SK-N-SH (cell line): Measurements from ENCODE around the gene UNC13D. TPM values are rescaled to one million over a fixed set of nuclear protein-coding genes. Genes with fewer than 3 reads are reported as not detected.

ENCODE experiments used
- CTCF ChIA-PET: fragments of 300-600, 350-600 bp; formaldehyde crosslinking; extraction: SDS; loops from one replicate; lab custom pipeline; 2021; lab: Yijun Ruan, JAX
- POLR2A ChIA-PET: fragments of 350-600 bp; sonication (Branson Sonifier 250); formaldehyde crosslinking; extraction: SDS; loops from one replicate; lab custom pipeline; 2020; ENCODE audit warnings: antibody characterized with exemption, inconsistent platforms; lab: Yijun Ruan, JAX
- DNase-seq: peaks from one replicate; pipeline ENCODE4 v3.0.0; 2012
- H2AFZ ChIP-seq: fragments of 200-600 bp; sonication (generic); 2 replicates; pipeline ENCODE4 v1.8.1; 2016; ENCODE audit warnings: antibody characterized with exemption, mild to moderate bottlenecking, low read depth
- H3F3A ChIP-seq: fragments of 200-600 bp; sonication (generic); replicated peaks from 2 replicates; pipeline ENCODE3; 2016; ENCODE audit warnings: antibody characterized with exemption, mild to moderate bottlenecking; ENCODE audit not compliant: insufficient read depth
- H3K27ac ChIP-seq, 2 experiments: fragments of 200-500 bp in 1 of 2; fragments of 200-600 bp in 1 of 2; sonication (Bioruptor generic) in 1 of 2; sonication (generic), shearing (Covaris generic) in 1 of 2; 2 replicates each; pipeline versions ENCODE4 v1.5.1 to v1.6.1; 2014 to 2016; ENCODE audit warnings: low read depth in 2 of 2, inconsistent platforms in 1 of 2, low read length in 1 of 2, mild to moderate bottlenecking in 1 of 2, mixed read lengths in 1 of 2
- H3K27me3 ChIP-seq: fragments of 200-600 bp; sonication (generic), shearing (Covaris generic); 2 replicates; pipeline ENCODE4 v1.6.1; 2016; ENCODE audit warnings: mixed run types; ENCODE audit not compliant: insufficient read depth
- H3K36me3 ChIP-seq, 2 experiments: fragments of 200-500 bp in 1 of 2; fragments of 200-600 bp in 1 of 2; sonication (Bioruptor generic) in 1 of 2; sonication (generic) in 1 of 2; replicated peaks in 1 of 2; 2 replicates each; pipeline versions ENCODE3 to v1.5.1; 2014 to 2016; ENCODE audit warnings: low read length in 1 of 2, mild to moderate bottlenecking in 1 of 2; ENCODE audit not compliant: insufficient read depth in 2 of 2, control insufficient read depth in 1 of 2
- H3K4me1 ChIP-seq, 2 experiments: fragments of 200-500 bp in 1 of 2; fragments of 200-600 bp in 1 of 2; sonication (Bioruptor generic) in 1 of 2; sonication (generic), shearing (Covaris generic) in 1 of 2; 2 replicates each; pipeline versions ENCODE4 v1.5.1 to v1.6.1; 2014 to 2016; ENCODE audit warnings: low read depth in 1 of 2, low read length in 1 of 2, mixed run types in 1 of 2; ENCODE audit not compliant: insufficient read depth in 2 of 2, control insufficient read depth in 1 of 2
- H3K4me2 ChIP-seq: fragments of 200-600 bp; sonication (generic), shearing (Covaris generic); 2 replicates; pipeline ENCODE4 v1.6.1; 2017; ENCODE audit warnings: mixed run types
- H3K4me3 ChIP-seq, 2 experiments: fragments of 200-500 bp in 1 of 2; fragments of 200-600 bp in 1 of 2; sonication (Bioruptor generic) in 1 of 2; sonication (generic), shearing (Covaris generic) in 1 of 2; 2 replicates each; pipeline versions ENCODE4 v1.5.1 to v1.8.1; 2014 to 2016; ENCODE audit warnings: low read depth in 2 of 2, inconsistent platforms in 1 of 2, low read length in 1 of 2, mild to moderate bottlenecking in 1 of 2, mixed read lengths in 1 of 2, moderate library complexity in 1 of 2
- H3K79me2 ChIP-seq: fragments of 200-600 bp; sonication (generic); 2 replicates; pipeline ENCODE4 v1.8.1; 2017; ENCODE audit warnings: mild to moderate bottlenecking; ENCODE audit not compliant: insufficient read depth
- H3K9ac ChIP-seq: fragments of 200-600 bp; sonication (generic); 2 replicates; pipeline ENCODE4 v1.6.1; 2017; ENCODE audit warnings: mixed run types
- H3K9me2 ChIP-seq: fragments of 200-600 bp; sonication (generic); 2 replicates; pipeline ENCODE4 v1.6.1; 2017; ENCODE audit warnings: mixed run types
- H3K9me3 ChIP-seq: fragments of 200-600 bp; sonication (generic); 2 replicates; pipeline ENCODE4 v1.6.1; 2017; ENCODE audit warnings: mixed run types, mild to moderate bottlenecking, moderate library complexity
- H4K20me1 ChIP-seq: fragments of 200-600 bp; sonication (generic); 2 replicates; pipeline ENCODE4 v1.6.1; 2017; ENCODE audit warnings: mild to moderate bottlenecking, mixed run types; ENCODE audit not compliant: insufficient read depth
- FOXM1 ChIP-seq: IDR thresholded peaks from 2 replicates; pipeline ENCODE4 v1.4.0; 2012; ENCODE audit warnings: low read depth, mild to moderate bottlenecking
- GABPA ChIP-seq: IDR thresholded peaks from 2 replicates; pipeline ENCODE4 v1.4.0; 2012; ENCODE audit warnings: low read depth, mild to moderate bottlenecking
- GATA2 ChIP-seq: sonication (generic); formaldehyde crosslinking; IDR thresholded peaks from 2 replicates; pipeline ENCODE4 v1.5.0; 2020; ENCODE audit warnings: mild to moderate bottlenecking, missing genetic modification reagents
- IRF3 ChIP-seq: fragments of 150-350 bp; IDR thresholded peaks from 2 replicates; pipeline ENCODE4 v1.6.1; 2016; ENCODE audit warnings: mild to moderate bottlenecking, low read depth, low read length
- JUND ChIP-seq: IDR thresholded peaks from 2 replicates; pipeline ENCODE4 v1.4.0; 2012
- MAX ChIP-seq: IDR thresholded peaks from 2 replicates; pipeline ENCODE4 v1.4.0; 2012; ENCODE audit warnings: low read depth
- NRF1 ChIP-seq: IDR thresholded peaks from 2 replicates; pipeline ENCODE4 v1.6.1; 2012; ENCODE audit warnings: low read depth, mild to moderate bottlenecking, low read length
- POLR2AphosphoS5 ChIP-seq: IDR thresholded peaks from 2 replicates; pipeline ENCODE4 v1.6.1; 2012; ENCODE audit warnings: low read depth, low read length
- RAD21 ChIP-seq: IDR thresholded peaks from 2 replicates; pipeline ENCODE4 v1.6.1; 2012; ENCODE audit warnings: mild to moderate bottlenecking, low read length
- SIN3A ChIP-seq: IDR thresholded peaks from 2 replicates; pipeline ENCODE4 v1.6.1; 2012; ENCODE audit warnings: low read depth, mild to moderate bottlenecking, low read length, moderate library complexity, borderline replicate concordance
- WGBS: methylation state at CpG from one replicate; pipeline ENCODE4 v1.1.6; 2017; ENCODE audit warnings: low lambda C conversion rate; 5-methylcytosine and 5-hydroxymethylcytosine counted together
- polyA plus RNA-seq, 3 experiments: library from polyadenylated mRNA; depleted of rRNA; stranded (reverse); fragments of >200 nt; gene quantifications; 2 replicates each; pipeline ENCODE4 v1.2.3, GENCODE V29; 2012

Gene UNC13D
- polyA plus RNA-seq, 1 of the 3 experiments (the other 2 are of a cell fraction): 0.99 TPM

GRCh38 chr17:75826561-75827307 lies 17.5 kb downstream of the UNC13D start:
- Histone ChIP-seq H2AFZ (no peak overlapping the region), H3K9me3 (no peaks in the 10 kb centered on the region), H3K79me2 (no peaks in the 10 kb centered on the region), H3F3A (peaks cover 7% of the 10 kb centered on the region), H3K9me2 (no peaks in the 10 kb centered on the region), H3K27me3 (no peaks in the 10 kb centered on the region), H3K27ac (peak overlapping the region; percentile 10 to 98; a peak in 3 of 4 replicates), H4K20me1 (no peaks in the 10 kb centered on the region), H3K4me2 (no peak overlapping the region), H3K36me3 (peaks cover 0 to 31% of the 10 kb centered on the region in 2 experiments), H3K4me3 (no peak overlapping the region), H3K9ac (no peak overlapping the region), H3K4me1 (peaks cover 5 to 40% of the 10 kb centered on the region in 2 experiments; a peak in 2 of 4 replicates)
- TF ChIP-seq JUND (no peak), FOXM1 (no peak), SIN3A (0 out of 2 replicates have a peak, but pooled peaks have one; percentile 6)
- no peak for DNase-seq
- WGBS: 76% methylated on average over 13 of the region's 14 CpGs
- ChIA-PET POLR2A (interaction anchor here (0.5 to 3.3 kb wide), 15 partner anchors 9 to 291 kb away, joined by 3 to 39 read pairs (median 4); partner anchors contain the start of genes GALK1 and UNC13D), CTCF (interaction anchor here (0.6 to 16.5 kb wide), 30 partner anchors 11 to 372 kb away, joined by 3 to 326 read pairs (median 7); partner anchors contain the start of genes GALK1, MRPL38, TRIM47 and UNC13D)

DNA sequence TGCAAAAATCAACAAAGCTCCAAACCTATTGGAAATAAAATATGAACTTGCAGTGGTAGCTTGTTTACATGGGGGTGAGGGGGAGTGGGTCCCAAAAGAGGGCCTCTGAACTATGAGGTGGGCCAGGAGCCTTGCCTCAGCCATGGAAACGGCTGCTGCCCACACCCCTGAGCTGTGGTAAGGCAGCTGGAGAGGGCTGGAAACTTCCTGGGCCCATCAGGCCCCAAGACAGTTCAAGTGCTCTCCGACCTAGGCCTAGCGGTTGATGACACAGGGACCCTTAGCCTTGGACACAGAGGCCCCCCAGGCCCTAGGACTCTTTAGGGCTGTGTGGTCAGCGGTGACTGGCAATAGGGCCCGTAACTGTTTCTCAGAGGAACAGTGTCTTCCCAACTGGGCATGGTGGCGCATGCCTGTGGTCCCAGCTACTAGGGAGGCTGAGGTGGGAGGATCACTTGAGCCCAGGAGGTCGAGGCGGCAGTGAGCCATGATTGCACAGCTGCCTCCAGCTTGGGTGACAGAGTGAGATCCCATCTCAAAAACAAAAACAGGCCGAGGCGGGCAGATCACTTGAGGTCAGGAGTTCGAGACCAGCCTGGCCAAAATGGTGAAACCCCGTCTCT lies 18.3 kb downstream of the UNC13D start:
- H3K27me3 ChIP-seq: no peaks in the 10 kb centered on the region

DNA sequence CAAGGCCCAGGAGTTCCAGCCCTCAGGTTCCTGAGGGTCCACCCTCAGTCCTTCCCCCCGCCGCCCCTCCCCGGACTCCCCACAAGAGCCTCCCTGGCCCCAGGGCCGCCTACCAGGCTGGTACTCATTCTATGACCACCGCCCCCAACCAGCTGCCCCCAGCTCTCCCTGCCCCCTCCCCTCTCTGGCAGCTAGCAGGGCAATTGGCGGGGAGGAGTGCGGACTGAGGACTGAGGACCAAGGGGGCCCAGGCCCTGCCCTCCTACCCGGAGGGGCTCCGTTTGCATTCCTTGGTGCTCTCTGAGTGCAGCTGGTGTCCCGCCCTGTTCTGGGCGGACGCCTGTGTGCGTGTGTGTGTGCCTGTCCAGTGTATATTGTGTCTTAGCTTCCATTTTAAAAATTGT lies 19.1 kb downstream of the UNC13D start:
- Histone ChIP-seq H3K4me2 (no peak overlapping the region), H2AFZ (no peak overlapping the region), H3K9ac (no peak overlapping the region), H3K36me3 (peaks cover 4 to 41% of the 10 kb centered on the region in 2 experiments), H3K27me3 (no peaks in the 10 kb centered on the region), H3K9me3 (no peaks in the 10 kb centered on the region), H3K4me3 (no peak overlapping the region), H3K4me1 (peaks cover 5 to 49% of the 10 kb centered on the region in 2 experiments; a peak in 2 of 4 replicates), H3F3A (peaks cover 7% of the 10 kb centered on the region), H3K79me2 (no peaks in the 10 kb centered on the region), H3K27ac (peak overlapping the region in 1 of 2 experiments; percentile 39; a peak in 1 of 4 replicates), H4K20me1 (no peaks in the 10 kb centered on the region)
- 94% methylated on average over 12 of the region's 13 CpGs for WGBS
- POLR2A ChIA-PET: interaction anchor here (1.2 kb wide), 1 partner anchor 35 kb away, joined by 6 read pairs; no protein-coding TSS in a partner anchor
- CTCF ChIA-PET: interaction anchor here (0.8 to 16.5 kb wide), 13 partner anchors 10 to 192 kb away, joined by 3 to 326 read pairs (median 24); partner anchors contain the start of genes GALK1, SMIM5, UNC13D and UNK
- TF ChIP-seq IRF3: no peak
- no peak for TF ChIP-seq POLR2AphosphoS5
- TF ChIP-seq NRF1: no peak
- TF ChIP-seq, all 33 proteins: peak for 0
- H3K9me2 ChIP-seq: no peaks in the 10 kb centered on the region
- DNase-seq: no peak

More for the DNA sequence above, 18.3 kb downstream of the UNC13D start:
- Histone ChIP-seq H3K9me2 (no peaks in the 10 kb centered on the region), H2AFZ (no peak overlapping the region), H3F3A (peaks cover 7% of the 10 kb centered on the region), H3K9ac (no peak overlapping the region), H3K27ac (peak overlapping the region in 1 of 2 experiments; percentile 39; a peak in 1 of 4 replicates), H3K4me2 (no peak overlapping the region), H3K4me3 (no peak overlapping the region), H3K36me3 (peaks cover under 1 to 33% of the 10 kb centered on the region in 2 experiments), H4K20me1 (no peaks in the 10 kb centered on the region), H3K79me2 (no peaks in the 10 kb centered on the region), H3K4me1 (peaks cover 5 to 46% of the 10 kb centered on the region in 2 experiments; a peak in 2 of 4 replicates), H3K9me3 (no peaks in the 10 kb centered on the region)
- ChIA-PET CTCF (interaction anchor here (1.2 to 16.5 kb wide), 14 partner anchors 10 to 193 kb away, joined by 5 to 326 read pairs (median 56); partner anchors contain the start of genes GALK1, SMIM5, UNC13D and UNK), POLR2A (interaction anchor here (1.2 to 3.3 kb wide), 3 partner anchors 19 to 46 kb away, joined by 6 to 31 read pairs (median 24); partner anchors contain the start of gene UNC13D)
- TF ChIP-seq RAD21 (no peak), MAX (no peak), FOXM1 (no peak), GATA2 (CRISPR knock-in tag) (no peak), GABPA (no peak)
- WGBS: 89% methylated on average over 12 of the region's 12 CpGs
- no peak for DNase-seq
